Testis (tissue), 3 donors: Measurements from ENCODE around the gene TTBK1. TPM values are rescaled to one million over a fixed set of nuclear protein-coding genes. Genes with fewer than 3 reads are reported as not detected.

Experiments used
- DNase-seq: peaks from one replicate; pipeline ENCODE4 v3.0.0-alpha.2; 2019
- H3K27ac ChIP-seq, 2 donors: fragments of 200-600 bp; sonication (generic); one replicate each; pipeline ENCODE4 v1.5.1; 2019
- H3K27me3 ChIP-seq: fragments of 200-600 bp; sonication (generic); one replicate; pipeline ENCODE4 v1.5.1; 2019
- H3K36me3 ChIP-seq: fragments of 200-600 bp; sonication (generic); one replicate; pipeline ENCODE4 v1.5.1; 2017; ENCODE audit warnings: low read depth; ENCODE audit errors: missing control alignments
- H3K4me1 ChIP-seq: fragments of 200-600 bp; sonication (generic); one replicate; pipeline ENCODE4 v1.5.1; 2019
- H3K4me3 ChIP-seq, 2 donors: fragments of 200-600 bp; sonication (generic); one replicate each; pipeline ENCODE4 v1.5.1; 2017 to 2019
- H3K9me3 ChIP-seq: fragments of 200-600 bp; sonication (generic); one replicate; pipeline ENCODE4 v1.5.1; 2017
- CTCF ChIP-seq, 3 experiments: fragments of 450-650 bp in 2 of 3; fragments of 200-600 bp in 1 of 3; sonication (generic) in 1 of 3; IDR thresholded peaks; one replicate each; pipeline ENCODE4 v1.5.1; 2016 to 2019; ENCODE audit warnings: antibody characterized with exemption in 3 of 3, mild to moderate bottlenecking in 2 of 3, moderate library complexity in 1 of 3
- POLR2A ChIP-seq: fragments of 450-650 bp; IDR thresholded peaks from one replicate; pipeline ENCODE4 v1.6.1; 2017; ENCODE audit warnings: antibody characterized with exemption, mild to moderate bottlenecking, moderate library complexity
- WGBS, 2 donors: methylation state at CpG; one replicate each; pipeline ENCODE4 v1.1.5; 2018; 5-methylcytosine and 5-hydroxymethylcytosine counted together
- intact Hi-C: fragments of 100-400 bp; cut with DNase I; formaldehyde crosslinking; loops from one replicate; pipeline ENCODE4 v1.15.1; 2023; ENCODE audit warnings: low total_unique reads
- polyA plus RNA-seq: library from polyadenylated mRNA; stranded (reverse); fragments of 350-450 nt; fragmentation: Illumina TruSeq; extraction: RNeasy Lipid Tissue Mini Kit (QIAGEN cat#74804); gene quantifications from one replicate; pipeline ENCODE4 v1.2.3, GENCODE V29; 2014; ENCODE audit warnings: low read depth, low replicate concordance; ENCODE audit not compliant: insufficient read depth
- total RNA-seq, 2 donors: library from RNA; depleted of rRNA; stranded (reverse); fragments of >200 nt; gene quantifications; one replicate each; pipeline ENCODE4 v1.2.3, GENCODE V29; 2016

The TTBK1 gene
- total and polyA plus RNA-seq, 3 donors from 2014 or later: 2.2 to 2.6 (median 2.3) TPM

GRCh38 chr6:43258807-43259686 lies 15.8 kb downstream of the TTBK1 start:
- 91 to 92% methylated on average over 30 of the region's 30 CpGs for WGBS, 2 donors
- Histone ChIP-seq H3K27ac (no peak overlapping the region), H3K36me3 (no peaks in the 10 kb centered on the region), H3K4me1 (no peaks in the 10 kb centered on the region), H3K27me3 (no peaks in the 10 kb centered on the region), H3K9me3 (no peaks in the 10 kb centered on the region), H3K4me3 (no peak overlapping the region)
- intact Hi-C loops: loop anchor here (10.0 kb wide), 1 partner anchor 256 kb away; the partner anchor contains the start of genes LRRC73, POLR1C and YIPF3
- no peak for DNase-seq
- TF ChIP-seq CTCF (IDR thresholded peaks at IDR 0.05): no peak
- TF ChIP-seq POLR2A: no peak

DNA sequence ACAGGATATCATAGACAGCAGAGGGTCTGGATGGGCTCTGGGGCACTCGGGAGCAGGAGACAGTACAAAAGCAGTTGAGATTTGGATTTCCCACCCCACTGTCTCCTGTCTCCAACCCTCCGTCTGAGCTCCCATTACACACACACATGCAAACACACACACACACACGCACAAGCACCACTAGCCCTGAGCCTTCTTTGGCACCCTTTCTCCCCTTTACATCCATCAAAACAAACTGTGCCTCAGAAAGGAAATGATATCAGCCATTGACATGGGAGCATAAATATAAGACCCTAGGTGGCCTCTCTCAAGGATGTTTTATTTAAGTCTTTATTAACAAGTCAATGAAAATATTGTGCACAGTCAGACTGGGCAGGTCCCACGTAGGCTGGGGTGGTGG lies 17.5 kb downstream of the TTBK1 start:
- Histone ChIP-seq H3K9me3 (no peaks in the 10 kb centered on the region), H3K4me1 (no peaks in the 10 kb centered on the region), H3K4me3 (no peak overlapping the region), H3K27me3 (no peaks in the 10 kb centered on the region), H3K36me3 (no peaks in the 10 kb centered on the region), H3K27ac (no peak overlapping the region)
- DNase-seq: no peak
- intact Hi-C loops: no loop called here
- no peak for TF ChIP-seq CTCF (IDR thresholded peaks at IDR 0.05)
- TF ChIP-seq POLR2A: no peak
- WGBS, 2 donors: 84 to 90% methylated on average over 4 of the region's 4 CpGs

GRCh38 chr6:43261198-43261597 lies 17.9 kb downstream of the TTBK1 start:
- H3K4me1 ChIP-seq: no peaks in the 10 kb centered on the region
- H3K27me3 ChIP-seq: no peaks in the 10 kb centered on the region
- H3K9me3 ChIP-seq: no peaks in the 10 kb centered on the region
- TF ChIP-seq CTCF (IDR thresholded peaks at IDR 0.05): no peak
- no peak for TF ChIP-seq POLR2A
- intact Hi-C loops: no loop called here
- no peak overlapping the region for H3K4me3 ChIP-seq
- 85 to 89% methylated on average over 5 of the region's 5 CpGs for WGBS, 2 donors
- no peak for DNase-seq
- no peaks in the 10 kb centered on the region for H3K36me3 ChIP-seq
- H3K27ac ChIP-seq: no peak overlapping the region

DNA sequence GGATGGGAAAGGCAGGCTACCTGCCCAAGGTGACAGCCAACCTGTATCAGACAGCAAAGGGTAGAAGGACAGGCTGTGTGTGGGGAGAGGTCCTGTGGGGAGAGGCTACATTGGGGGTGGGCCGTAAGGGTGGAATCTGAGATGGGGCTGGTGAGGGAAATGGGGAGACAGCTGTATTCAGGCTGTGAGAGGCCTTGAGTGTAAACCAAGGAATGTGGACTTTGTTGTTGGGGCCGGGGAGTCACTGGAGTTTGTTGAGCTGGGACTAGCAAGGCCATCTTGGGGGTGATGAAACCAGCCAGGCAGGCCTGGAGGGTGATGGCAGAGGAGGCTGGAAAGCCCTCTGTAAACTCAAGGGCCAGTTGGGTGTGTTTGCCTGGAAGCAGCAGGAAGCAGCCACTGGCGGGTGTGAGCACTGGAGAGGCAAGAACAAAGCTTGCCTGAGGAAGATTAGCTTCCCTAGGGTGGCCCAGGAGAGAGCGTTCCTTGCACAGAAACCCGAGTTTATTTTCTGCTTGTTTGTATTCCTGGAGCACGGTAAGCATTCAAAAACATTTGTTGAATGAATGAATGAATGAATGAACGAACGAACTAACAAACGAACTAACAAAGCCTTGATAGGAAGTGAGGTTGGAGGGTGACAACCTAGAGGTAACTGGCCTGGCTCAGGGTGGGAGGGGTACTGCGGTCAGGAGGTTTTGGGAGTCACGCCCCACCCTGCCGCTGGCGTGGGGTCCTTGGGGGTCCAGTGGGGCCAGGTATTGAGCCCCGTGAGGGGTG lies 18.9 kb downstream of the TTBK1 start:
- WGBS, 2 donors: 81 to 87% methylated on average over 14 of the region's 14 CpGs
- intact Hi-C loops: no loop called here

More for the DNA sequence above, 18.9 kb downstream of the TTBK1 start:
- no peak for DNase-seq
- Histone ChIP-seq H3K27ac (no peak overlapping the region), H3K4me3 (no peak overlapping the region), H3K36me3 (no peaks in the 10 kb centered on the region), H3K27me3 (no peaks in the 10 kb centered on the region), H3K9me3 (no peaks in the 10 kb centered on the region), H3K4me1 (peaks cover 3% of the 10 kb centered on the region)
- TF ChIP-seq CTCF (IDR thresholded peaks at IDR 0.05) (no peak), POLR2A (no peak)
